Naive B cell (primary cell): ENCODE data around the gene MYO9B. TPM values are rescaled to one million over a fixed set of nuclear protein-coding genes. Genes with fewer than 3 reads are reported as not detected.
"Not testable (repeated sequence)": the region's sequence is repeated elsewhere in the genome, so short reads cannot be mapped to it uniquely, and the experiment has no call there.

Experiments used
- ATAC-seq, 2 donors: fragments of 150-1000 bp; cut with Tn5 transposase; 2 replicates each; pipeline ENCODE4 v1.10.0; 2021; ENCODE audit warnings: low read depth in 2 of 2, mild to moderate bottlenecking in 2 of 2, moderate library complexity in 2 of 2
- DNase-seq: peaks from one replicate; pipeline ENCODE4 v3.0.0; 2022
- H3K27ac Mint-ChIP-seq, 6 donors: one replicate each; pipeline ENCODE4 v1.8.0; 2020 to 2022; ENCODE audit warnings: mild to moderate bottlenecking in 6 of 6, mixed read lengths in 6 of 6, moderate library complexity in 5 of 6, inconsistent platforms in 2 of 6
- H3K27me3 Mint-ChIP-seq, 3 donors: one replicate each; pipeline ENCODE4 v1.8.0; 2021 to 2022; ENCODE audit warnings: mixed read lengths in 3 of 3, mild to moderate bottlenecking in 1 of 3
- H3K36me3 Mint-ChIP-seq, 2 donors: one replicate each; pipeline ENCODE4 v1.8.0; 2020 to 2022; ENCODE audit warnings: mixed read lengths in 2 of 2, inconsistent platforms in 1 of 2, mild to moderate bottlenecking in 1 of 2
- H3K4me1 Mint-ChIP-seq, 3 donors: one replicate each; pipeline ENCODE4 v1.8.0; 2020 to 2022; ENCODE audit warnings: mixed read lengths in 3 of 3, inconsistent platforms in 1 of 3, mild to moderate bottlenecking in 1 of 3, moderate library complexity in 1 of 3
- H3K4me3 Mint-ChIP-seq, 8 donors: one replicate each; pipeline ENCODE4 v1.8.0; 2020 to 2022; ENCODE audit warnings: mild to moderate bottlenecking in 8 of 8, mixed read lengths in 8 of 8, moderate library complexity in 8 of 8, inconsistent platforms in 2 of 8
- H3K9me3 Mint-ChIP-seq, 7 donors: one replicate each; pipeline ENCODE4 v1.8.0; 2020 to 2022; ENCODE audit warnings: mixed read lengths in 7 of 7, mild to moderate bottlenecking in 5 of 7, inconsistent platforms in 2 of 7, moderate library complexity in 1 of 7
- polyA plus RNA-seq, 6 donors: library from polyadenylated mRNA; unstranded; fragments of 300-500 nt; fragmentation: Illumina TruSeq; gene quantifications; one replicate each; pipeline ENCODE4 v1.2.3, GENCODE V29; 2021; ENCODE audit warnings: low read depth in 6 of 6

MYO9B gene
- polyA plus RNA-seq, 6 donors from 2014 or later, result 3.1 to 34.9 (median 6.9) TPM

GRCh38 chr19:17180997-17181702 lies 105.6 kb downstream of the MYO9B start:
- H3K9me3 Mint-ChIP-seq, result no peaks in the 10 kb centered on the region
- peak overlapping the region in 2 of 6 donors; percentile 56 to 87 for H3K27ac Mint-ChIP-seq
- H3K27me3 Mint-ChIP-seq, result no peaks in the 10 kb centered on the region
- peaks cover 18 to 37% (median 26%) of the 10 kb centered on the region in 3 donors for H3K4me1 Mint-ChIP-seq
- peak overlapping the region in 1 of 8 donors; percentile 22 for H3K4me3 Mint-ChIP-seq
- peaks cover 0 to 11% of the 10 kb centered on the region in 2 donors for H3K36me3 Mint-ChIP-seq
- no peak for ATAC-seq
- no peak for DNase-seq

GRCh38 chr19:17183271-17183761 lies 107.7 kb downstream of the MYO9B start:
- ATAC-seq, result peak; percentile 49 to 51
- DNase-seq, result no peak
- Mint-ChIP-seq H3K9me3 (no peaks in the 10 kb centered on the region), H3K36me3 (peaks cover 0 to 11% of the 10 kb centered on the region in 2 donors), H3K27me3 (no peaks in the 10 kb centered on the region), H3K4me1 (peaks cover 18 to 37% (median 31%) of the 10 kb centered on the region in 3 donors), H3K27ac (peak overlapping the region; percentile 88 to 96 (median 89)), H3K4me3 (peak overlapping the region; percentile 75 to 93 (median 86))

- Mint-ChIP-seq H3K27ac (peak overlapping the region; percentile 88 to 96 (median 89)), H3K4me3 (peak overlapping the region; percentile 75 to 93 (median 86)), H3K9me3 (no peaks in the 10 kb centered on the region), H3K4me1 (peaks cover 18 to 37% (median 31%) of the 10 kb centered on the region in 3 donors), H3K27me3 (no peaks in the 10 kb centered on the region), H3K36me3 (peaks cover 0 to 11% of the 10 kb centered on the region in 2 donors)
- DNase-seq, result peak; percentile 58
- peak; percentile 73 to 78 for ATAC-seq
Observed at GRCh38 chr19:17183858-17184321, 108.3 kb downstream of the MYO9B start.

- no peaks in the 10 kb centered on the region for H3K27me3 Mint-ChIP-seq
- H3K4me1 Mint-ChIP-seq, result peaks cover 18 to 37% (median 31%) of the 10 kb centered on the region in 3 donors
- ATAC-seq (peak; percentile 67 to 74), DNase-seq (peak; percentile 20)
- H3K27ac Mint-ChIP-seq, result peak overlapping the region; percentile 15 to 96 (median 88)
- no peaks in the 10 kb centered on the region for H3K9me3 Mint-ChIP-seq
- H3K4me3 Mint-ChIP-seq, result peak overlapping the region; percentile 75 to 93 (median 86)
- peaks cover 0 to 11% of the 10 kb centered on the region in 2 donors for H3K36me3 Mint-ChIP-seq
Observed at GRCh38 chr19:17184371-17184841, 108.8 kb downstream of the MYO9B start.

GRCh38 chr19:17185590-17185989 lies 110.0 kb downstream of the MYO9B start:
- peak overlapping the region in 1 of 6 donors; percentile 11 for H3K27ac Mint-ChIP-seq
- ATAC-seq, result no peak
- peaks cover 0 to 11% of the 10 kb centered on the region in 2 donors for H3K36me3 Mint-ChIP-seq

GRCh38 chr19:17191736-17192135 lies 116.2 kb downstream of the MYO9B start:
- Mint-ChIP-seq H3K4me1 (peaks cover 5 to 15% (median 9%) of the 10 kb centered on the region in 3 donors), H3K36me3 (peaks cover 8 to 12% of the 10 kb centered on the region in 2 donors), H3K27ac (peak overlapping the region in 2 of 6 donors; percentile 20 to 47)
- not testable (repeated sequence) for H3K27me3 Mint-ChIP-seq, H3K4me3 Mint-ChIP-seq, DNase-seq, ATAC-seq, H3K9me3 Mint-ChIP-seq

More at GRCh38 chr19:17185590-17185989, 110.0 kb downstream of the MYO9B start:
- H3K9me3 Mint-ChIP-seq, result no peaks in the 10 kb centered on the region
- DNase-seq, result no peak
- H3K27me3 Mint-ChIP-seq, result no peaks in the 10 kb centered on the region
- peaks cover 18 to 37% (median 31%) of the 10 kb centered on the region in 3 donors for H3K4me1 Mint-ChIP-seq
- peak overlapping the region in 2 of 8 donors; percentile 10 to 15 for H3K4me3 Mint-ChIP-seq

- ATAC-seq (no peak), DNase-seq (no peak)
- Mint-ChIP-seq H3K4me3 (no peak overlapping the region), H3K27ac (no peak overlapping the region), H3K4me1 (peaks cover 10 to 19% (median 16%) of the 10 kb centered on the region in 3 donors), H3K36me3 (peaks cover 9 to 20% of the 10 kb centered on the region in 2 donors), H3K9me3 (no peaks in the 10 kb centered on the region), H3K27me3 (no peaks in the 10 kb centered on the region)
Observed at GRCh38 chr19:17192751-17193150, 117.2 kb downstream of the MYO9B start.

- no peak overlapping the region for H3K4me3 Mint-ChIP-seq
- H3K36me3 Mint-ChIP-seq, result peaks cover 16 to 20% of the 10 kb centered on the region in 2 donors
- ATAC-seq, result no peak
- no peak for DNase-seq
- H3K9me3 Mint-ChIP-seq, result no peaks in the 10 kb centered on the region
- no peak overlapping the region for H3K27ac Mint-ChIP-seq
- H3K27me3 Mint-ChIP-seq, result no peaks in the 10 kb centered on the region
- peaks cover 10 to 22% (median 16%) of the 10 kb centered on the region in 3 donors for H3K4me1 Mint-ChIP-seq
Observed at GRCh38 chr19:17194608-17195007, 119.0 kb downstream of the MYO9B start.

GRCh38 chr19:17195106-17195505 lies 119.5 kb downstream of the MYO9B start:
- Mint-ChIP-seq H3K36me3 (peaks cover 16 to 20% of the 10 kb centered on the region in 2 donors), H3K4me3 (no peak overlapping the region)

GRCh38 chr19:17196610-17197009 lies 121.0 kb downstream of the MYO9B start:
- Mint-ChIP-seq H3K4me1 (peaks cover 10 to 22% (median 13%) of the 10 kb centered on the region in 3 donors), H3K36me3 (peaks cover 16 to 18% of the 10 kb centered on the region in 2 donors), H3K27ac (peak overlapping the region in 4 of 6 donors; percentile 0 to 95 (median 35))

More at GRCh38 chr19:17195106-17195505, 119.5 kb downstream of the MYO9B start:
- DNase-seq, result no peak
- Mint-ChIP-seq H3K27me3 (no peaks in the 10 kb centered on the region), H3K9me3 (no peaks in the 10 kb centered on the region), H3K4me1 (peaks cover 10 to 22% (median 16%) of the 10 kb centered on the region in 3 donors), H3K27ac (peak overlapping the region in 1 of 6 donors; percentile 76)
- no peak for ATAC-seq

GRCh38 chr19:17197666-17198065 lies 122.1 kb downstream of the MYO9B start:
- no peaks in the 10 kb centered on the region for H3K27me3 Mint-ChIP-seq
- peak overlapping the region in 3 of 6 donors; percentile 39 to 73 (median 70) for H3K27ac Mint-ChIP-seq
- peaks cover 10 to 22% (median 13%) of the 10 kb centered on the region in 3 donors for H3K4me1 Mint-ChIP-seq
- no peak overlapping the region for H3K4me3 Mint-ChIP-seq
- DNase-seq (no peak), ATAC-seq (no peak)
- H3K9me3 Mint-ChIP-seq, result no peaks in the 10 kb centered on the region
- peaks cover 16 to 29% of the 10 kb centered on the region in 2 donors for H3K36me3 Mint-ChIP-seq

More at GRCh38 chr19:17196610-17197009, 121.0 kb downstream of the MYO9B start:
- DNase-seq (no peak), ATAC-seq (no peak)
- H3K4me3 Mint-ChIP-seq, result no peak overlapping the region
- H3K27me3 Mint-ChIP-seq, result no peaks in the 10 kb centered on the region
- H3K9me3 Mint-ChIP-seq, result no peaks in the 10 kb centered on the region

GRCh38 chr19:17200408-17201079 lies 125.0 kb downstream of the MYO9B start:
- Mint-ChIP-seq H3K27me3 (no peaks in the 10 kb centered on the region), H3K36me3 (peaks cover 16 to 30% of the 10 kb centered on the region in 2 donors), H3K27ac (peak overlapping the region in 2 of 6 donors; percentile 19 to 65), H3K4me3 (no peak overlapping the region), H3K4me1 (peaks cover 10 to 22% (median 13%) of the 10 kb centered on the region in 3 donors), H3K9me3 (no peaks in the 10 kb centered on the region)
- ATAC-seq (no peak), DNase-seq (no peak)

- peak in 1 of 2 donors; percentile 29 for ATAC-seq
- H3K27ac Mint-ChIP-seq, result peak overlapping the region in 4 of 6 donors; percentile 14 to 79 (median 72)
- DNase-seq, result no peak
- no peak overlapping the region for H3K4me3 Mint-ChIP-seq
- no peaks in the 10 kb centered on the region for H3K9me3 Mint-ChIP-seq
- peaks cover 9 to 22% of the 10 kb centered on the region in 2 donors for H3K36me3 Mint-ChIP-seq
- no peaks in the 10 kb centered on the region for H3K27me3 Mint-ChIP-seq
- H3K4me1 Mint-ChIP-seq, result peaks cover 1 to 7% (median 3%) of the 10 kb centered on the region in 3 donors
Observed at GRCh38 chr19:17202249-17202648, 126.7 kb downstream of the MYO9B start.
